Suprapubic skin (tissue), 4 donors: ENCODE data around the gene TBX10. TPM values are rescaled to one million over a fixed set of nuclear protein-coding genes. Genes with fewer than 3 reads are reported as not detected.
"Not testable (repeated sequence)": the region's sequence is repeated elsewhere in the genome, so short reads cannot be mapped to it uniquely, and the experiment has no call there.

Experiments
- DNase-seq, 2 donors: peaks; one replicate each; pipeline ENCODE4 v3.0.0-alpha.2; 2019; ENCODE audit warnings: low spot score in 2 of 2
- H3K27ac ChIP-seq: fragments of 200-600 bp; sonication (generic); one replicate; pipeline ENCODE4 v1.5.1; 2019
- H3K27me3 ChIP-seq: fragments of 200-600 bp; sonication (generic); one replicate; pipeline ENCODE4 v1.5.1; 2019
- H3K36me3 ChIP-seq: fragments of 200-600 bp; sonication (generic); one replicate; pipeline ENCODE4 v1.5.1; 2019
- H3K4me1 ChIP-seq: fragments of 200-600 bp; sonication (generic); one replicate; pipeline ENCODE4 v1.5.1; 2019
- H3K4me3 ChIP-seq: fragments of 200-600 bp; sonication (generic); one replicate; pipeline ENCODE4 v1.5.1; 2019; ENCODE audit warnings: mild to moderate bottlenecking
- H3K9me3 ChIP-seq: fragments of 200-600 bp; sonication (generic); one replicate; pipeline ENCODE4 v1.5.1; 2019
- CTCF ChIP-seq, 2 donors: fragments of 200-600 bp in 1 of 2; fragments of 450-650 bp in 1 of 2; sonication (generic) in 1 of 2; IDR thresholded peaks; one replicate each; pipeline ENCODE4 v1.5.1; 2016 to 2019; ENCODE audit warnings: antibody characterized with exemption in 2 of 2, mild to moderate bottlenecking in 1 of 2, moderate library complexity in 1 of 2
- EP300 ChIP-seq: sonication (generic); formaldehyde crosslinking; IDR thresholded peaks from one replicate; pipeline ENCODE4 v1.6.1; 2017; ENCODE audit warnings: antibody characterized with exemption
- POLR2A ChIP-seq, 2 donors: fragments of 450-650 bp; IDR thresholded peaks; one replicate each; pipeline ENCODE4 v1.6.1; 2017; ENCODE audit warnings: antibody characterized with exemption in 2 of 2, mild to moderate bottlenecking in 2 of 2, moderate library complexity in 2 of 2
- POLR2AphosphoS5 ChIP-seq, 3 donors: sonication (generic); formaldehyde crosslinking; IDR thresholded peaks; one replicate each; pipeline ENCODE4 v1.6.1; 2017; ENCODE audit warnings: antibody characterized with exemption in 3 of 3
- WGBS: methylation state at CpG from one replicate; pipeline ENCODE4 v1.1.5; 2018; 5-methylcytosine and 5-hydroxymethylcytosine counted together
- total RNA-seq, 4 donors: library from RNA; depleted of rRNA; stranded (reverse); fragments of >200 nt; gene quantifications; one replicate each; pipeline ENCODE4 v1.1.0, GENCODE V29; 2016

Gene TBX10
- total RNA-seq, 4 donors from 2014 or later: not detected

- peak in 1 of 2 donors; percentile 79 for DNase-seq
- Histone ChIP-seq H3K4me1 (peaks cover 35% of the 10 kb centered on the region), H3K4me3 (no peak overlapping the region), H3K9me3 (no peaks in the 10 kb centered on the region), H3K27ac (peak overlapping the region; percentile 53), H3K27me3 (no peaks in the 10 kb centered on the region), H3K36me3 (no peaks in the 10 kb centered on the region)
- TF ChIP-seq POLR2A (IDR thresholded peaks at IDR 0.05): no peak
- no peak for TF ChIP-seq POLR2AphosphoS5 (IDR thresholded peaks at IDR 0.05)
- TF ChIP-seq CTCF (IDR thresholded peaks at IDR 0.05): no peak
- TF ChIP-seq EP300: no peak
- WGBS: 50% methylated on average over 1 of the region's 6 CpGs
Observed at GRCh38 chr11:67627441-67627811, 12.1 kb downstream of the TBX10 start.

- H3K27me3 ChIP-seq: no peaks in the 10 kb centered on the region
- H3K4me3 ChIP-seq: no peak overlapping the region
- no peak overlapping the region for H3K27ac ChIP-seq
- peak in 1 of 2 donors; percentile 64 for DNase-seq
- H3K36me3 ChIP-seq: no peaks in the 10 kb centered on the region
- H3K4me1 ChIP-seq: peaks cover 35% of the 10 kb centered on the region
- 90% methylated on average over 7 of the region's 10 CpGs for WGBS
- TF ChIP-seq POLR2A (IDR thresholded peaks at IDR 0.05) (no peak), POLR2AphosphoS5 (IDR thresholded peaks at IDR 0.05) (no peak), CTCF (IDR thresholded peaks at IDR 0.05) (no peak), EP300 (no peak)
- no peaks in the 10 kb centered on the region for H3K9me3 ChIP-seq
Observed at GRCh38 chr11:67626970-67627369, 12.6 kb downstream of the TBX10 start.

GRCh38 chr11:67626131-67626833, 13.3 kb downstream of the TBX10 start:
- not testable (repeated sequence) for H3K9me3 ChIP-seq, H3K4me3 ChIP-seq, DNase-seq, H3K27ac ChIP-seq, H3K36me3 ChIP-seq, H3K27me3 ChIP-seq
- peaks cover 35% of the 10 kb centered on the region for H3K4me1 ChIP-seq
- WGBS: 96% methylated on average over 10 of the region's 10 CpGs

- not testable (repeated sequence) for H3K9me3 ChIP-seq, H3K27me3 ChIP-seq, H3K4me3 ChIP-seq, DNase-seq, H3K36me3 ChIP-seq, H3K27ac ChIP-seq
- H3K4me1 ChIP-seq: peaks cover 17% of the 10 kb centered on the region
- WGBS: 76% methylated on average over 1 of the region's 1 CpG
Observed at GRCh38 chr11:67623795-67624194, 15.8 kb downstream of the TBX10 start.

- DNase-seq, H3K4me1 ChIP-seq, H3K27me3 ChIP-seq, H3K36me3 ChIP-seq, H3K9me3 ChIP-seq, H3K27ac ChIP-seq, H3K4me3 ChIP-seq: not testable (repeated sequence)
- WGBS: 100% methylated on average over 4 of the region's 7 CpGs
Observed at GRCh38 chr11:67622905-67623304, 16.7 kb downstream of the TBX10 start.

GRCh38 chr11:67621928-67622327, 17.6 kb downstream of the TBX10 start:
- not testable (repeated sequence) for H3K4me3 ChIP-seq, H3K27me3 ChIP-seq, H3K9me3 ChIP-seq, H3K4me1 ChIP-seq, DNase-seq, H3K27ac ChIP-seq, H3K36me3 ChIP-seq
- 71% methylated on average over 3 of the region's 3 CpGs for WGBS

GRCh38 chr11:67620621-67621020, 18.9 kb downstream of the TBX10 start:
- H3K4me1 ChIP-seq, H3K9me3 ChIP-seq, H3K36me3 ChIP-seq, DNase-seq, H3K4me3 ChIP-seq, H3K27ac ChIP-seq, H3K27me3 ChIP-seq: not testable (repeated sequence)
- 93% methylated on average over 13 of the region's 13 CpGs for WGBS

GRCh38 chr11:67619683-67620618, 19.6 kb downstream of the TBX10 start:
- Histone ChIP-seq H3K27me3 (peaks cover 16% of the 10 kb centered on the region), H3K4me1 (peaks cover 11% of the 10 kb centered on the region)
- H3K27ac ChIP-seq, H3K36me3 ChIP-seq, DNase-seq, H3K9me3 ChIP-seq, H3K4me3 ChIP-seq: not testable (repeated sequence)
- WGBS: 96% methylated on average over 33 of the region's 33 CpGs

GRCh38 chr11:67618901-67619659, 20.5 kb downstream of the TBX10 start:
- H3K4me3 ChIP-seq, H3K9me3 ChIP-seq, DNase-seq, H3K36me3 ChIP-seq, H3K27ac ChIP-seq: not testable (repeated sequence)
- Histone ChIP-seq H3K4me1 (peaks cover 19% of the 10 kb centered on the region), H3K27me3 (peaks cover 17% of the 10 kb centered on the region)
- WGBS: 97% methylated on average over 6 of the region's 40 CpGs
